GM23338 (cell line): ENCODE results near the gene RNF121.

Source experiments
- CREB1 ChIP-seq: fragments of 250-450 bp; sonication (Bioruptor Pico); IDR thresholded peaks from 2 replicates; pipeline ENCODE4 v1.5.0; 2020; ENCODE audit warnings: low read depth, mild to moderate bottlenecking, moderate library complexity
- POLR2AphosphoS5 ChIP-seq: IDR thresholded peaks from 2 replicates; pipeline ENCODE4 v1.6.1; 2016; ENCODE audit warnings: antibody characterized with exemption, low read depth
- TF ChIP-seq, protein P1 (sequence below), 2 experiments: fragments of 200-600 bp in 1 of 2; sonication (generic) in 1 of 2; conservative IDR thresholded peaks; 2 replicates each; pipeline versions ENCODE4 v1.5.1 to v1.6.1; 2016 to 2017; ENCODE audit warnings: antibody characterized with exemption in 2 of 2, low read depth in 2 of 2, mild to moderate bottlenecking in 2 of 2, moderate library complexity in 1 of 2

GRCh38 chr11:71917646-71918140, 11.2 kb upstream of the RNF121 start:
- TF ChIP-seq, protein P1, sequence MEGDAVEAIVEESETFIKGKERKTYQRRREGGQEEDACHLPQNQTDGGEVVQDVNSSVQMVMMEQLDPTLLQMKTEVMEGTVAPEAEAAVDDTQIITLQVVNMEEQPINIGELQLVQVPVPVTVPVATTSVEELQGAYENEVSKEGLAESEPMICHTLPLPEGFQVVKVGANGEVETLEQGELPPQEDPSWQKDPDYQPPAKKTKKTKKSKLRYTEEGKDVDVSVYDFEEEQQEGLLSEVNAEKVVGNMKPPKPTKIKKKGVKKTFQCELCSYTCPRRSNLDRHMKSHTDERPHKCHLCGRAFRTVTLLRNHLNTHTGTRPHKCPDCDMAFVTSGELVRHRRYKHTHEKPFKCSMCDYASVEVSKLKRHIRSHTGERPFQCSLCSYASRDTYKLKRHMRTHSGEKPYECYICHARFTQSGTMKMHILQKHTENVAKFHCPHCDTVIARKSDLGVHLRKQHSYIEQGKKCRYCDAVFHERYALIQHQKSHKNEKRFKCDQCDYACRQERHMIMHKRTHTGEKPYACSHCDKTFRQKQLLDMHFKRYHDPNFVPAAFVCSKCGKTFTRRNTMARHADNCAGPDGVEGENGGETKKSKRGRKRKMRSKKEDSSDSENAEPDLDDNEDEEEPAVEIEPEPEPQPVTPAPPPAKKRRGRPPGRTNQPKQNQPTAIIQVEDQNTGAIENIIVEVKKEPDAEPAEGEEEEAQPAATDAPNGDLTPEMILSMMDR (conservative IDR thresholded peaks at IDR 0.05; ENCODE audit: low read depth in 2 of 2) = no peak
- TF ChIP-seq POLR2AphosphoS5 = no peak
- no peak for TF ChIP-seq CREB1 (CRISPR knock-in tag)
